K562 (cell line): ENCODE measurements around the gene BPTF. TPM values are rescaled to one million over a fixed set of nuclear protein-coding genes. Genes with fewer than 3 reads are reported as not detected.

Experiments
- ADNP ChIP-seq: fragments of 200-800 bp; sonication (Bioruptor generic); IDR thresholded peaks from 2 replicates; pipeline ENCODE4 v1.6.1; 2016; ENCODE audit warnings: missing genetic modification characterization, missing compliant biosample characterization
- CCAR2 ChIP-seq: fragments of 200-400 bp; formaldehyde crosslinking; IDR thresholded peaks from 2 replicates; pipeline ENCODE4 v1.6.1; 2017; ENCODE audit warnings: mild to moderate bottlenecking, low read depth, low read length
- E2F3 ChIP-seq: fragments of 250-450 bp; sonication (Bioruptor Pico); IDR thresholded peaks from 2 replicates; pipeline ENCODE4 v1.4.0; 2020; ENCODE audit warnings: mild to moderate bottlenecking
- FOXP1 ChIP-seq: sonication (generic); formaldehyde crosslinking; IDR thresholded peaks from 2 replicates; pipeline ENCODE4 v1.8.0; 2022; ENCODE audit warnings: mild to moderate bottlenecking, missing genetic modification reagents
- MGA ChIP-seq: fragments of 450-650 bp; IDR thresholded peaks from 2 replicates; pipeline ENCODE4 v1.6.1; 2016; ENCODE audit warnings: mild to moderate bottlenecking, moderate library complexity
- MTA2 ChIP-seq: fragments of 450-650 bp; IDR thresholded peaks from 2 replicates; pipeline ENCODE4 v1.6.1; 2016; ENCODE audit warnings: low read depth
- MTA3 ChIP-seq: fragments of 450-650 bp; formaldehyde crosslinking; IDR thresholded peaks from 2 replicates; pipeline ENCODE4 v1.6.1; 2017; ENCODE audit warnings: mild to moderate bottlenecking, borderline replicate concordance
- TFE3 ChIP-seq: fragments of 450-650 bp; formaldehyde crosslinking; IDR thresholded peaks from 2 replicates; pipeline ENCODE4 v1.4.0; 2020; ENCODE audit warnings: mild to moderate bottlenecking, mixed read lengths
- UBTF ChIP-seq, 2 experiments: IDR thresholded peaks; 2 replicates each; pipeline ENCODE4 v1.6.1; 2012; ENCODE audit warnings: improper control_type of control experiment in 2 of 2, low read depth in 2 of 2, low read length in 2 of 2, borderline replicate concordance in 1 of 2
- ZNF175 ChIP-seq: fragments of 200-800 bp; sonication (Bioruptor generic); IDR thresholded peaks from 2 replicates; pipeline ENCODE4 v1.6.1; 2016; ENCODE audit warnings: low read depth, mild to moderate bottlenecking, missing genetic modification characterization, missing compliant biosample characterization
- ZNF695 ChIP-seq: fragments of 450-650 bp; formaldehyde crosslinking; IDR thresholded peaks from 2 replicates; pipeline ENCODE4 v1.4.0; 2020; ENCODE audit warnings: mild to moderate bottlenecking, moderate library complexity
- polyA plus RNA-seq, 8 experiments: library from polyadenylated mRNA; depleted of rRNA in 4 of 8; stranded (reverse) in 5 of 8; unstranded in 3 of 8; fragments of >200 nt; fragmentation: Nextera tagmentation in 2 of 8; fragmentation: Illumina TruSeq in 1 of 8; extraction: Ambion mirVana in 2 of 8; extraction: Trizol in 1 of 8; gene quantifications; 2 replicates each; pipeline versions ENCODE4 v1.2.1 to v1.2.3, GENCODE V29; 2011 to 2014; ENCODE audit warnings: inconsistent platforms in 1 of 8, missing spikeins in 1 of 8
- total RNA-seq, 7 experiments: library from RNA; depleted of rRNA in 6 of 7; stranded (reverse); fragments of >200 nt in 6 of 7; fragmentation: Illumina TruSeq in 2 of 7; extraction: Trizol in 2 of 7; gene quantifications; 2 replicates each; pipeline versions ENCODE4 v1.2.1 to v1.2.3, GENCODE V29; 2011 to 2021; ENCODE audit warnings: low replicate concordance in 1 of 7

Gene BPTF
- total and polyA plus RNA-seq, 9 of the 15 experiments (the other 6 are each of a cell fraction or from before 2014, with no cell fraction given) = 12.5 to 52.1 (median 26.9) TPM

- peak; percentile 41; the same call in 1 of the 2 replicates for TF ChIP-seq MGA
- no peak for TF ChIP-seq TFE3 (CRISPR knock-in tag)
- TF ChIP-seq ZNF695 = no peak
- TF ChIP-seq FOXP1 (CRISPR knock-in tag) = peak; percentile 31; the same call in 1 of the 2 replicates
- no peak for TF ChIP-seq CCAR2
- TF ChIP-seq UBTF (IDR thresholded peaks at IDR 0.05; ENCODE audit: borderline replicate concordance in 1 of 2, low read depth in 2 of 2, low read length in 2 of 2) = 0 out of 4 replicates have a peak, but pooled peaks have one; percentile 57 to 67
- TF ChIP-seq MTA2 = no peak
- 0 out of 2 replicates have a peak, but pooled peaks have one; percentile 21 for TF ChIP-seq E2F3
- TF ChIP-seq ZNF175 (CRISPR knock-in tag) = peak; percentile 96
- 0 out of 2 replicates have a peak, but pooled peaks have one; percentile 52 for TF ChIP-seq MTA3
- TF ChIP-seq ADNP (tag) = no peak
Observed at GRCh38 chr17:67993153-67993997, 168.1 kb downstream of the BPTF start (continued).
